ENCODE results near the gene DLG2. TPM values are rescaled to one million over a fixed set of nuclear protein-coding genes. Genes with fewer than 3 reads are reported as not detected.

Gene DLG2
- total RNA-seq, 1 donor from 2014 or later: 2.4 TPM

- TF ChIP-seq CTCF (IDR thresholded peaks at IDR 0.05; ENCODE audit: unreplicated experiment): no peak
- no peak overlapping the region for H3K27ac Mint-ChIP-seq
- no peak for DNase-seq (ENCODE audit: low spot score, unreplicated experiment)
- H3K27me3 Mint-ChIP-seq: no peaks in the 10 kb centered on the region
- H3K36me3 Mint-ChIP-seq (ENCODE audit: insufficient read depth): no peaks in the 10 kb centered on the region
- no peaks in the 10 kb centered on the region for H3K4me1 Mint-ChIP-seq (ENCODE audit: low read depth)
- no peak overlapping the region for H3K4me3 Mint-ChIP-seq (ENCODE audit: low read depth)
- H3K9me3 Mint-ChIP-seq (ENCODE audit: low read depth): no peaks in the 10 kb centered on the region
Observed at GRCh38 chr11:84292006-84292405, 1335.1 kb downstream of the DLG2 start.

- TF ChIP-seq CTCF (IDR thresholded peaks at IDR 0.05; ENCODE audit: unreplicated experiment): no peak
Observed at GRCh38 chr11:84290647-84291046, 1336.5 kb downstream of the DLG2 start.

GRCh38 chr11:84289381-84289906 lies 1337.7 kb downstream of the DLG2 start:
- H3K27ac Mint-ChIP-seq: no peak overlapping the region

More at GRCh38 chr11:84290647-84291046, 1336.5 kb downstream of the DLG2 start:
- Mint-ChIP-seq H3K4me3 (ENCODE audit: low read depth) (no peak overlapping the region), H3K9me3 (ENCODE audit: low read depth) (no peaks in the 10 kb centered on the region), H3K4me1 (ENCODE audit: low read depth) (no peaks in the 10 kb centered on the region), H3K36me3 (ENCODE audit: insufficient read depth) (no peaks in the 10 kb centered on the region), H3K27ac (no peak overlapping the region), H3K27me3 (no peaks in the 10 kb centered on the region)
- no peak for DNase-seq (ENCODE audit: low spot score, unreplicated experiment)

GRCh38 chr11:84273541-84273940 lies 1353.6 kb downstream of the DLG2 start:
- Mint-ChIP-seq H3K27me3 (no peaks in the 10 kb centered on the region), H3K9me3 (ENCODE audit: low read depth) (no peaks in the 10 kb centered on the region), H3K4me1 (ENCODE audit: low read depth) (no peaks in the 10 kb centered on the region), H3K27ac (no peak overlapping the region), H3K4me3 (ENCODE audit: low read depth) (no peak overlapping the region), H3K36me3 (ENCODE audit: insufficient read depth) (no peaks in the 10 kb centered on the region)
- TF ChIP-seq CTCF (IDR thresholded peaks at IDR 0.05; ENCODE audit: unreplicated experiment): no peak
- no peak for DNase-seq (ENCODE audit: low spot score, unreplicated experiment)

More at GRCh38 chr11:84289381-84289906, 1337.7 kb downstream of the DLG2 start:
- Mint-ChIP-seq H3K36me3 (ENCODE audit: insufficient read depth) (no peaks in the 10 kb centered on the region), H3K27me3 (no peaks in the 10 kb centered on the region), H3K4me3 (ENCODE audit: low read depth) (no peak overlapping the region), H3K9me3 (ENCODE audit: low read depth) (no peaks in the 10 kb centered on the region), H3K4me1 (ENCODE audit: low read depth) (no peaks in the 10 kb centered on the region)
- no peak for DNase-seq (ENCODE audit: low spot score, unreplicated experiment)
- no peak for TF ChIP-seq CTCF (IDR thresholded peaks at IDR 0.05; ENCODE audit: unreplicated experiment)

GRCh38 chr11:84270466-84270865 lies 1356.7 kb downstream of the DLG2 start:
- H3K36me3 Mint-ChIP-seq (ENCODE audit: insufficient read depth): no peaks in the 10 kb centered on the region
- H3K4me1 Mint-ChIP-seq (ENCODE audit: low read depth): no peaks in the 10 kb centered on the region
- no peak for DNase-seq (ENCODE audit: low spot score, unreplicated experiment)
- H3K27ac Mint-ChIP-seq: no peak overlapping the region
- H3K4me3 Mint-ChIP-seq (ENCODE audit: low read depth): no peak overlapping the region
- H3K9me3 Mint-ChIP-seq (ENCODE audit: low read depth): no peaks in the 10 kb centered on the region
- no peaks in the 10 kb centered on the region for H3K27me3 Mint-ChIP-seq
- TF ChIP-seq CTCF (IDR thresholded peaks at IDR 0.05; ENCODE audit: unreplicated experiment): no peak
